OCI-LY7 (cell line): ENCODE measurements around the gene EEF1AKMT3. TPM values are rescaled to one million over a fixed set of nuclear protein-coding genes. Genes with fewer than 3 reads are reported as not detected.
A peak's percentile ranks its signal among the peaks of the same experiment; 100 is the strongest.

Experiments
- BruUV-seq: library from RNA; stranded (reverse); fragments of 400-500 nt; replicated peaks from 2 replicates; lab custom pipeline; 2021; lab: Mats Ljungman, UMichigan
- CTCF ChIA-PET: fragments of 300-600 bp; sonication (Branson Sonifier 250); formaldehyde crosslinking; loops from one replicate; lab custom pipeline; 2022; ENCODE audit warnings: antibody characterized with exemption; ENCODE audit not compliant: unreplicated experiment; lab: Charles Lee
- POLR2A ChIA-PET: fragments of 300-600 bp; sonication (Branson Sonifier 250); formaldehyde crosslinking; loops from one replicate; lab custom pipeline; 2022; ENCODE audit warnings: antibody characterized with exemption; lab: Charles Lee
- DNase-seq: peaks from one replicate; pipeline ENCODE4 v3.0.0-alpha.2; 2015; ENCODE audit warnings: low spot score
- H2AFZ ChIP-seq: fragments of 200-600 bp; sonication (generic), shearing (Covaris generic); 2 replicates; pipeline ENCODE4 v1.6.1; 2014; ENCODE audit warnings: mild to moderate bottlenecking, antibody characterized with exemption, low read length, moderate library complexity
- H3K27ac ChIP-seq: fragments of 200-600 bp; sonication (generic); 2 replicates; pipeline ENCODE4 v1.5.1; 2014; ENCODE audit warnings: mixed run types, low read depth, mild to moderate bottlenecking, moderate library complexity, low read length, inconsistent platforms; ENCODE audit not compliant: poor library complexity, severe bottlenecking
- H3K36me3 ChIP-seq: fragments of 200-600 bp; sonication (generic); 2 replicates; pipeline ENCODE4 v1.6.1; 2014; ENCODE audit warnings: mild to moderate bottlenecking, antibody characterized with exemption, low read length, moderate library complexity, mixed read lengths; ENCODE audit not compliant: insufficient read depth
- H3K4me1 ChIP-seq: fragments of 200-600 bp; sonication (generic); 2 replicates; pipeline ENCODE4 v1.5.1; 2014; ENCODE audit warnings: mild to moderate bottlenecking, low read length; ENCODE audit not compliant: insufficient read depth, poor library complexity, severe bottlenecking
- H3K4me2 ChIP-seq: fragments of 200-600 bp; sonication (generic); 2 replicates; pipeline ENCODE4 v1.6.1; 2014; ENCODE audit warnings: mild to moderate bottlenecking, low read length
- H3K4me3 ChIP-seq: fragments of 200-600 bp; sonication (generic); 2 replicates; pipeline ENCODE4 v1.5.1; 2014; ENCODE audit warnings: mild to moderate bottlenecking, low read depth, low read length; ENCODE audit not compliant: poor library complexity, severe bottlenecking
- H3K79me2 ChIP-seq: fragments of 200-600 bp; sonication (generic); 2 replicates; pipeline ENCODE4 v1.6.1; 2016; ENCODE audit warnings: low read depth, mild to moderate bottlenecking, low read length, moderate library complexity, mixed read lengths; ENCODE audit not compliant: insufficient read depth
- H3K9me2 ChIP-seq: fragments of 200-600 bp; sonication (generic); 2 replicates; pipeline ENCODE4 v1.6.1; 2016; ENCODE audit warnings: mild to moderate bottlenecking, low read length, mixed read lengths; ENCODE audit not compliant: insufficient read depth
- H3K9me3 ChIP-seq: fragments of 200-600 bp; sonication (generic); 2 replicates; pipeline ENCODE4 v1.6.1; 2014; ENCODE audit warnings: mild to moderate bottlenecking, mixed run types, low read length, mixed read lengths
- H4K20me1 ChIP-seq: fragments of 200-600 bp; sonication (generic); 2 replicates; pipeline ENCODE4 v1.6.1; 2014; ENCODE audit warnings: mild to moderate bottlenecking, antibody characterized with exemption, low read length, moderate library complexity, mixed read lengths; ENCODE audit not compliant: insufficient read depth
- EZH2phosphoT487 ChIP-seq: fragments of 200-600 bp; sonication (generic); IDR thresholded peaks from 2 replicates; pipeline ENCODE4 v1.6.1; 2018; ENCODE audit warnings: low read depth, borderline replicate concordance, mild to moderate bottlenecking, mixed run types, antibody characterized with exemption, low read length, moderate library complexity, mixed read lengths
- intact Hi-C: fragments of 100-400 bp; cut with micrococcal nuclease; formaldehyde crosslinking; loops from one replicate; pipeline ENCODE4 v1.10.0; 2022; ENCODE audit not compliant: unreplicated experiment
- total RNA-seq, 2 experiments: library from RNA; depleted of rRNA in 1 of 2; stranded (reverse); fragments of >200 nt in 1 of 2; shearing (Covaris generic) in 1 of 2; gene quantifications; 2 replicates each; pipeline ENCODE4 v1.2.3, GENCODE V29; 2014 to 2022
- TF ChIP-seq, protein P1 (sequence below): fragments of 200-600 bp; sonication (generic); conservative IDR thresholded peaks from 2 replicates; pipeline ENCODE4 v1.5.1; 2014; ENCODE audit warnings: mild to moderate bottlenecking, antibody characterized with exemption, low read length, moderate library complexity, mixed read lengths

Gene EEF1AKMT3
- total RNA-seq, 2 experiments from 2014 or later = 3.4 to 6.3 TPM

DNA sequence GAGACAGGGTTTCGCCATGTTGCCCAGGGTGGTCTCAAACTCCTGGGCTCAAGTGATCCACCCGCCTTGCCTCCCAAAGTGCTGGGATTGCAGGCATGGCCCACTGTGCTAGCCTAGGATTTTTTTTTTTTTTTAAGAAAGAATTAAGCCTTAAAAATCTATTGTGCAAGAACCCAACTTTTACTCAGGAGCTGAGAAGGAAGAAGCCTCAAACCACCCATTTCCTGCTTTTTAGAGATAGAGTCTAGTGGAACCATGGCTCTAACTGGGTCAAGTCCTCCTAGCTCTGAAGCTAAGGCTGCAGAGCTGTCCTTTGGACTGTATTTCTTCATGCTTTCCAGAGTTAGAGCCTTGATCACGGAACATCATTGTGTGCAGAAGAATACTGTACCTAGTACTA is 8.8 kb downstream of the EEF1AKMT3 start:
- Histone ChIP-seq H3K9me3 (no peaks in the 10 kb centered on the region), H3K9me2 (no peaks in the 10 kb centered on the region), H3K4me2 (no peak overlapping the region), H3K4me3 (no peak overlapping the region), H3K4me1 (peaks cover 20% of the 10 kb centered on the region), H3K79me2 (peaks cover 25% of the 10 kb centered on the region), H2AFZ (no peak overlapping the region), H3K27ac (no peak overlapping the region), H3K36me3 (peaks cover 20% of the 10 kb centered on the region), H4K20me1 (no peaks in the 10 kb centered on the region)
- ChIA-PET CTCF (no interaction called here), POLR2A (interaction anchor here (0.8 to 1.0 kb wide), 2 partner anchors 9 to 15 kb away, joined by 3 read pairs; partner anchors contain the start of genes EEF1AKMT3 and METTL1)
- TF ChIP-seq, protein P1, sequence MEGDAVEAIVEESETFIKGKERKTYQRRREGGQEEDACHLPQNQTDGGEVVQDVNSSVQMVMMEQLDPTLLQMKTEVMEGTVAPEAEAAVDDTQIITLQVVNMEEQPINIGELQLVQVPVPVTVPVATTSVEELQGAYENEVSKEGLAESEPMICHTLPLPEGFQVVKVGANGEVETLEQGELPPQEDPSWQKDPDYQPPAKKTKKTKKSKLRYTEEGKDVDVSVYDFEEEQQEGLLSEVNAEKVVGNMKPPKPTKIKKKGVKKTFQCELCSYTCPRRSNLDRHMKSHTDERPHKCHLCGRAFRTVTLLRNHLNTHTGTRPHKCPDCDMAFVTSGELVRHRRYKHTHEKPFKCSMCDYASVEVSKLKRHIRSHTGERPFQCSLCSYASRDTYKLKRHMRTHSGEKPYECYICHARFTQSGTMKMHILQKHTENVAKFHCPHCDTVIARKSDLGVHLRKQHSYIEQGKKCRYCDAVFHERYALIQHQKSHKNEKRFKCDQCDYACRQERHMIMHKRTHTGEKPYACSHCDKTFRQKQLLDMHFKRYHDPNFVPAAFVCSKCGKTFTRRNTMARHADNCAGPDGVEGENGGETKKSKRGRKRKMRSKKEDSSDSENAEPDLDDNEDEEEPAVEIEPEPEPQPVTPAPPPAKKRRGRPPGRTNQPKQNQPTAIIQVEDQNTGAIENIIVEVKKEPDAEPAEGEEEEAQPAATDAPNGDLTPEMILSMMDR = no peak
- no peak for TF ChIP-seq EZH2phosphoT487
- intact Hi-C loops = loop anchor here (5.0 kb wide), 1 partner anchor 126 kb away; no protein-coding TSS in a partner anchor
- no peak for DNase-seq
- BruUV-seq = no TSS peak

GRCh38 chr12:57781801-57782200 is 9.4 kb downstream of the EEF1AKMT3 start:
- no peak overlapping the region for H3K27ac ChIP-seq

More at GRCh38 chr12:57781801-57782200, 9.4 kb downstream of the EEF1AKMT3 start:
- H4K20me1 ChIP-seq = no peaks in the 10 kb centered on the region
- H3K36me3 ChIP-seq = peaks cover 26% of the 10 kb centered on the region
- H3K4me2 ChIP-seq = 0 out of 2 replicates have a peak overlapping the region, but pooled peaks have one; percentile 12
- no TSS peak for BruUV-seq
- no peak for DNase-seq
- intact Hi-C loops = loop anchor here (5.0 kb wide), 1 partner anchor 126 kb away; no protein-coding TSS in a partner anchor
- TF ChIP-seq, protein P1 = no peak
- no peak for TF ChIP-seq EZH2phosphoT487
- no peaks in the 10 kb centered on the region for H3K9me2 ChIP-seq
- H2AFZ ChIP-seq = peak overlapping the region; percentile 74; the same call in 1 of the 2 replicates
- no peaks in the 10 kb centered on the region for H3K9me3 ChIP-seq
- H3K79me2 ChIP-seq = peaks cover 25% of the 10 kb centered on the region
- ChIA-PET POLR2A (interaction anchor here (0.8 to 1.0 kb wide), 2 partner anchors 10 to 15 kb away, joined by 3 read pairs; partner anchors contain the start of genes EEF1AKMT3 and METTL1), CTCF (no interaction called here)
- peaks cover 20% of the 10 kb centered on the region for H3K4me1 ChIP-seq
- no peak overlapping the region for H3K4me3 ChIP-seq
